GM19351 (cell line): Measurements from ENCODE around the gene CHM.
A peak's percentile ranks its signal among the peaks of the same experiment; 100 is the strongest.
"Not testable (repeated sequence)": the region's sequence is repeated elsewhere in the genome, so short reads cannot be mapped to it uniquely, and the experiment has no call there.

Experiments used
- ATAC-seq: cut with Tn5 transposase; IDR thresholded peaks from one replicate; pipeline ENCODE4 v1.9.1; 2021; ENCODE audit warnings: mild to moderate bottlenecking, moderate library complexity; ENCODE audit not compliant: unreplicated experiment

Gene CHM

DNA sequence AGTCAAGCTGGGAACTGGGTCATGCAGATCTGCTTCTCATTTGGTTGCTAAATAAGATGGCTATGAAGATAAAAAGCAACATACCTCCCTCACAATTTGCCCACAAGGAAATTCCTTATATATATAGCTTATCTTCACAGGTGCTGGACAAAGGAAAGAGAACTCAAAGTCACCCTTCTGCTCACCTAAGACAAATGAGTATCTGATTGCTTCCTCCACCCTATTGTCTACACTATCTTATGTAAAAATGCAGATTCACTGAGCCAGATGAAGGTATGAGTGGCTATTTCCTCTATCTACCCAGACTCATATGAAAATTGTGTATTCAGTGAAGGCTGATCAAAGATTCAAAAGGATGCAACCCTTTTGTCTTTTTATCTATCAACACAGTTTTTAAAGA is 50.8 kb downstream of the CHM start:
- ATAC-seq = no peak

DNA sequence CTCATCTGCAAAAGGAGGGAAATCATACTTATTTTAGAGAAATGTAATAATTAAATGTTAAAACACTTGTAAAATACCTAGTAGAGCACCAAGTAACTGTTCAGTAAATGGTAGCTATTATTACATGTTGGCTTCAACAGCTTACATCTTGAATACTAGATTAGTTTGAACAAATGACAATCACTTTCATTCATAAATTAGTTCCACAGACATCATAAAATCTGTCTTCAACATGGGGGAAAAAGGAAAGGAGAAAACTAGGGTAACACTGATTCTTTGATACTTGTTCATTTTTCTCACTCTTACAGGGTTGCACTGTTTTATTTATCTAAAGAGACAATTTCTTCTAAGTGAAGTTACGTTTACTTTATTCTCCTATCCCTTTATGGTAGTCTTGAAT is 51.7 kb downstream of the CHM start:
- ATAC-seq = no peak

DNA sequence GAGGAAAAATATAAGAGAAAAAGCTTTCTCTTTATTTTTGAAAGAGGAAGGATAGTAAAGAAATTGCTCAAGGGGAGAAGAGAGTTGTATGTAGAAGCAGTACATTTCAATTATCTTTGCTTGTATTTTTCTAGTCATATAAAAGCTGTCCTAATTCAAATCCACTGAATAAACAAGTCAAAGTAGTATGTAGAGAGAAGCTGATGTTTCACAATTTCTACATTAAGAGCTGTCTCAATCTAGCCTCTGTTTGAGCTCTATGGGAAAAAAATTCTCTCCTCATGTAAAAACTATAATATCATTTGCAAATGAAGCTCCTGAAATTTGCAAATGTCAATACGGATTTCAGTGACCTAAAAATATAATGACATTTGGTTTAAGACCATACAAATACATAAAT is 52.6 kb downstream of the CHM start:
- ATAC-seq = no peak

DNA sequence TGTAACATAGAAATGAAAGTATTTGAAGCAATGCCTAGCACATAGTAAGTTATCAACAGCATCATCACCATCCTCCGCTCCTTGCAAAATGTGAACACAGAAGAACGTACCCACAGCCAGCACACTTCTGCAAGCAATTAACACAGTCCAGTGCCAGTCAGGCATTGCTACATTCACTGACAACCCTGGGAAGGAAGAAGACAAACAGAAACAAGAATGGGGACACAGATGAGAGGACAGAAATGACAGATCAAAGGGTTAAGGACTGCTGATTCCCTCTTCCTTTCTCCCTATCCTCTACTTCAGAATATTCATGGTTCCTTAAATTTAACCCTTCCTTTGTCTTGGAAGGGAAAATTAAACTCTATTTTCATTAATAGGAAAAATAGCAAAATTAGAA is 53.1 kb downstream of the CHM start:
- ATAC-seq = no peak

DNA sequence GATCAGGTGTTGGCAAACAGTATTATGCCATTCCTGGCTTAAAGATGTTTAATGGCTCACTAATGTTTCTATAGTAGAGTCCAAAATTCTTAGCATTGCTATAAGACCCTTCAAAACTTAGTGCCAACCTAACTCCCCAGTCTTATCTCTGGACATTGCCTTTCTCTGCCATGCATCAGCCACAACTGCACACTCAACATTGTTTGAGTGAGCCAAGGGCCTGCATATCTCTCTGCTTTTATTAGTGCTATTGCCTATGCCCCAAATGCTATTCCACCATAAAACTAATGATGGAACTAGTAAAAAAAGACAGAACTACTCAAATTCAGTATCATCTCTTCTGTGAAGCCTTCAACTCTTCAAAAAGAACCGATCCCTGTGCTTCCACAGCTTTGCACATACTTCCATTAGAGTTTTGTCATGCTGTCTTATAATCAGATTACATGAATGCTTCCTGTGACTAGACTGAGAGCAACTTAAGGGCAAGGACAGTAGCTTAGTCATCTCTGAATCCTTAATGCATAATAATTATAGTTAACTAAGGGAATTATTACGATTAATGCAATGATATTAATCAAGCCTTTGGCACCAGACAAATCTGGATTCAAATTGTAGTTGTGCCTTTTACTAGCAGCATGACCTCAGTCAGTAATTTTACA is 53.7 kb downstream of the CHM start:
- no peak for ATAC-seq

DNA sequence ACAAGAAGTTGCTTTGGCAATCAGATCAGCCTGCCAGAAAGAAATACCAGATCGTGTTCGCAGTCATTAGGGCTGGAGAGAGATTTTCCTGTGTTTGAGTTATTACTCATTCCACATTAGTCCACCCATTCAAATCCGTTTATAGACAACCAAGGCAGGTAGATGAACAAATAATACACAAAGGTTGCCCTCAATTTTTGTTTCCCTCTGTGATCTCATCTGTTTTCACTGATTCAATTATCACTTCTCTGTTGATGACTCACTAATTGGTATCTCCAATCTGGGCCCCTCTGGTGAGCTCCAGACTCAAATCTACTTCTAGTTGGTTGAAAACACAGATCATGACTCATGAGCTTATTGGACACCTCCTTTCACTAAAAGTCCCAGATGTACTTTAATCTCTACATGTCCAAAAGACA is 54.5 kb downstream of the CHM start:
- ATAC-seq = no peak

DNA sequence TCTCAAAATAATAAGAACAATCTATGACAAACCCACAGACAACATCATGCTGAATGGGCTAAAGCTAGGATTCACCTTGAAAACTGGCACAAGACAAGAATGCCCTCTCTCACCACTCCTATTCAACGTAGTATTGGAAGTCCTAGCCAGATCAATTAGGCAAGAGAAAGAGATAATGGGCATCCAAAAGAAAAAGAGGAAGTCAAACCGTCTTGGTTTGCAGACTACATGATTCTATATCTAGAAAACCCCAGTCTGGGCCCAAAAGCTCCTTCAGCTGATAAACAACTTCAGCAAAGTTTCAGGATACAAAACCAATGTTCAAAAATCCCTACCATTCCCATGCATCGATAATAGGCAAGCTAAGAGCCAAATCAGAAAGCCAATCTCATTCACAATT is 59.0 kb downstream of the CHM start:
- no peak for ATAC-seq

DNA sequence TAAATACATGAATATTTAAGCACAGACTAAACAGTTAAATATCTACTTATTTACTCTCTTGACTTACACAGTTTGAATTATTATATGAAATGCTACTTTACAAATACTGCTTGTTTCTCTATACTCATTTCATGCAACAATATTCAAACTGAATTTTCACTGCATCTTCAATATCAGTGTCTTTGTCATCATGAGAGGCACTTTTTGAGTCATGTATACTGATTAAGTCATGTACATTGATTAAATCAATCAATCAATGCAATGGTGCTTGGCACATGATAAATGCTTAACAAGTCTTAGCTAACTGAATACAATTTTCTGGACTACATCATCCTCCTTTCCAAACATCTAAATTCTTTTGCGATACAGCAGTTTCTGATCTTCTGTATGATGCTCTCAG is 67.1 kb downstream of the CHM start:
- no peak for ATAC-seq

DNA sequence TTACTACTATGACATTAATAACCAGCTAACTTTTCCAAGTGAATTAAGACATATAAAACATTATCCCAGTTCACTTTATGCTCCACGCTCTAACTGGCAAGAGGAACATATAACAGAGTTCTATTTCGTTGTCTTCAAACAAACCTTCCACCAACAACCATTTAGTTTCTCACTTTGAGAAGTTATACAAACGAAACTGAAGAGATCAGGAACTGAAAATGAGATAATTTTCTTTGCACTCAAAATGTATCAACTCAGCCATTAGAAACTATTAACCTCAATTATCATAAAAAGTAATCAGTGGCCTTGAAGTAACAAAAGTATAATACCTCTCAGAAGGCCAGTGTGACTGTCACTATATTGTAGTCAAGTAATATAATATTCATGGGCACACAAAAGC is 70.1 kb downstream of the CHM start:
- peak; percentile 93 for ATAC-seq

DNA sequence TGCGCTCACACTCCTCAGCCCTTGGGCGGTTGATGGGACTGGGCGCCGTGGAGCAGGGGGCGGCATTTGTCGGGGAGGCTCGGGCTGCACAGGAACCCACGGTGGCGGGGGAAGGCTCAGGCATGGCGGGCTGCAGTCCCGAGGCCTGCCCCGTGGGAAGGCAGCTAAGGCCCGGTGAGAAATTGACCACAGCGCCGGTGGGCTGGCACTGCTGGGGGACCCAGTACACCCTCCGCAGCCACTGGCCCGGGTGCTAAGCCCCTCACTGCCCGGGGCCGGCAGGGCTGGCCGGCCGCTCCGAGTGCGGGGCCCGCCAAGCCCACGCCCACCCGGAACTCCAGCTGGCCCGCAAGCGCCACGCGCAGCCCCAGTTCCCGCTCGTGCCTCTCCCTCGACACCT is 75.0 kb downstream of the CHM start:
- ATAC-seq = not testable (repeated sequence)

DNA sequence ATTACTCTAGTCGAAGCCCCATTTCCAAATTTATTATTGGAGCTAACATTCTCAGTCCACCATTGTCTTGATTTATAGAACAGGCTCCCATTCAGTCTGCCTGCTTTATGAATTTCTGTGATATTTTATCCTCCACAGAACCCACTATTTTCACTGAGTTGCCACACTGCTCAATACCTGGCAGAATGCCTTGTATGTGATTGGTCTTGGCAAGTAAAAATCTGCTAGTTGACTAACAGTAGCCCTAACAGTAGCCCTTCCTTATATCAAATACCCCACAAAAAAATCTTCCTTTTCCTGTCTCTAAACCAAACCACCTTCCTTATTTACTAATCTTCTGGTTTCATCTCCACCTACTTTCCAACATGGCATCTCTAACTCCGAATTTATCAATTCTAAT is 82.6 kb downstream of the CHM start:
- no peak for ATAC-seq

DNA sequence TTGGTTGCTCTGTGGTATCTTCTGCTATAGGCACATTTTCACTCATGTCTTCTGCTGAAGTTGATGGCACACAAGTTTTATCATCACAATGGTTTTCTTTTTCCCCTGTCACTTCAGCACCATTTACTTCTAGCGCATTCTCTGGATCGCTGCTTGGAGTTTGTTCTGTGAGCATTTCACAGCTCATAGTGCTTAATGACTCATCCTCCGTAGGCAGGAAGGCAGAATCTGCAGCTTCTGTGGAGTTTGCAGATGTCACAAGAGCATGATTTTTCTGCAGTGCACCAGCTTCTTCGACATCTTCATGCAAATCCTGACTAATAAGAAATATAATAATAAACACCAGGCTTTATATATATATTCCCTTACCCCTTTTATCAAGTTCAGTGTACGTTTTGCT is 83.6 kb downstream of the CHM start:
- no peak for ATAC-seq

DNA sequence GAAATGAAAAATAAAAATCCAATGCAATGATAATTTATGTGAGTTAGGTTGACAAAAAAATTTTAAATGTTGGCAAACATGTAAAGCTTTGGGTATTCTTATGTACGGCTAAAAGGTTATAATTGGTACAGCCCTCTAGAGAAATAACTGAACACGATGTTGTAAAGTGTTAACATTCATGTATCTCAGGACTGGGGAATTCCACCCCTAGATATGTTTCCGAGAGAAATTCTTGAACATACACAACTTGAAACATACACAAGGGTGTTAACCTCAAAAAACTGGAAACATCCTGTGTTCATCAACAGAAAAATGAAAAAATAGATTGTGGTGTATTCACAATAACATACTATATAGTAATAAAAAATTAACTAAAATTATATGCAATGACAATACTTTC is 91.8 kb downstream of the CHM start:
- no peak for ATAC-seq

DNA sequence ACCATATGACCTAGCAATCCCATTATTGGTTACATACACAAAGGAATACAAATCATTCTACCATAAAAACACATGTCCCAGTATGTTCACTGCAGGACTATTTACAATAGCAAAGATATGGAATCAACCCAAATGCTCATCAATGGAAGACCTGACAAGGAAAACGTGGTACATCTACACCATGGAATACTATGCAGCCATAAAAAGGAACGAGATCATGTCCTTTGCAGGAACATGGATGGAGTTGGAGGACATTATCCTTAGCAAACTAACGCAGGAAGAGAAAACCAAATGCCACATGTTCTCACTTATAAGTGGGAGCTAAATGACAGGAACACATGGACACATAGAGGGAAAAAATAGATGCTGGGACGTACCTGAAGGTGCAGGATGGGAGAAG is 102.6 kb downstream of the CHM start:
- ATAC-seq = not testable (repeated sequence)

DNA sequence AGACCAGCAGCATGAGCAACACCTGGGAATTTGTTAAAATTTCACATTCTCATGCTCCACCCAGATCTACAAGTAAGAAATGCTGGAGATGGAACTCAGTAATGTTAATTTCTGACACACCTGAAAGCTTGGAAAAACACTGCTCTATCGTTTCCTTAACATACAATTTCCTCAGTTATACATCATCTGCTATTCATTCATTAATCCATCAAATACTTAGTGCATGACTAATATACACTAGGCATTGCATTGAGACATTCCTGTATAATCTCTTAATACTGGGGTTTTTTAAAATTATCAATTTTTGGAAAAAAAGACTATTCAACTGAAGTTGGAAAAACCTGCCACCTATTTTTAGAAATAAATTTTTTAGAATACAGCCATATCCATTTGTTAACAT is 106.1 kb downstream of the CHM start:
- ATAC-seq = no peak

DNA sequence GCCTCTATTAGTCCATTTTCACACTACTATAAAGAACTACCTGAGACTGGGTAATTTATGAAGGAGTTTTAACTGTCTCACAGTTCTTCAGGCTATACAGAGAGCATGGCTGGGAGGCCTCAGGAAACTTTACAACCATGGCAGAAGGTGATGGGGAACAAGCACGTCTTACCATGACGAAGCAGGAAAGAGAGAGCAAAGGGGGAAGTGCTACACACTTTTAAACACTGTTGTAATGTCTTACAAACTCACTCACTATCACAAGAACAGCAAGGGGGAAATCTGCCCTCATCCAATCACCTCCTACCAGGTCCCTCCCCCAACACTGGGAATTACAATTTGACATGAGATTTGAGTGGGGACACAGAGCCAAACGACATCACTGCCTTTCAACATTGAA is 107.4 kb downstream of the CHM start:
- not testable (repeated sequence) for ATAC-seq

DNA sequence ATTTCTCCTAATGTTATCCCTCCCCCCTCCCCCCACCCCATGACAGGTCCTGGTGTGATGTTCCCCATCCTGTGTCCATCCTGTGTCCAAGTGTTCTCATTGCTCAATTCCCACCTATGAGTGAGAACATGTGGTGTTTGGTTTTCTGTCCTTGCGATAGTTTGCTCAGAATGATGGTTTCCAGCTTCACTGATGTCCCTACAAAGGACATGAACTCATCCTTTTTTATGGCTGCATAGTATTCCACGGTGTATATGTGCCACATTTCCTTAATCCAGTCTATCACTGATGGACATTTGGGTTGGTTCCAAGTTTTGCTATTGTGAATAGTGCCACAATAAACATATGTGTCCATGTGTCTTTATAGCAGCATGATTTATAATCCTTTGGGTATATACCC is 113.0 kb downstream of the CHM start:
- ATAC-seq = not testable (repeated sequence)

DNA sequence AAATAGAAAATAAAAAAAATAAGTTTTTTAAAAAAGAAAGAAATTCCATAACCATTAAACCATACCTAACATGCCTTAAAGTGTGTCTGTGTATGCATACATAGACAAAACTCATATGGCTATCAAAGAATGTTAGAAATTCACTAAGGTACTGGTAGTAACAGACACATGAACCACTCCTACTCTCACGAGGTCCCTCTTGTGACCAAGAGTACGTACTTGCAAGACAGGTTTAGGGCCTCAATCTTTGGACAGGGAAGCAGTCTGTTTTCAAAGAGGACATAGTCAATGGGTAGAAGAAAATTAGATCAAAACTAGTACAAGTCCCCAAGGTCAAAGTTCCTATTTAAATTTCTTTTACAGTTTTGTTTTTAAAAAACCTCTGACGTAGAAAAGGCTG is 117.3 kb downstream of the CHM start:
- ATAC-seq = no peak

DNA sequence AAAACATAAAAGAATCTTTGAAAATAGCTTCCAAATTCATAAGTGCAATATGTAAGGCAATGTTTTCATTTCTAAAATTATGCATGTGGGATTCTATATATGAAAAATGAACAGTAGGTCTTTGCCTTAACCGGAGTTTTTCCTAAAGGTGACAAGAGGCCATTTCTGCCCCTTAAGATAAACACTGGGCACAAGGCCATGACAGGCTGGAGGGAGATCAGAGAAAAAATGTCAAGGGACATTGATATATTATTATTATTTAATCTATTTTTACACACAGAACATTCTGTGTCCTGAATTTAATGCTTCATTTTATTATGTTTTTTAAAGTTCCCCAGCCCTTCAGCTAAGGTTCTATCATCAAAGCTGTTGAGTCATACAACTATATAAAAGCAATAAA is 118.8 kb downstream of the CHM start:
- ATAC-seq = no peak

DNA sequence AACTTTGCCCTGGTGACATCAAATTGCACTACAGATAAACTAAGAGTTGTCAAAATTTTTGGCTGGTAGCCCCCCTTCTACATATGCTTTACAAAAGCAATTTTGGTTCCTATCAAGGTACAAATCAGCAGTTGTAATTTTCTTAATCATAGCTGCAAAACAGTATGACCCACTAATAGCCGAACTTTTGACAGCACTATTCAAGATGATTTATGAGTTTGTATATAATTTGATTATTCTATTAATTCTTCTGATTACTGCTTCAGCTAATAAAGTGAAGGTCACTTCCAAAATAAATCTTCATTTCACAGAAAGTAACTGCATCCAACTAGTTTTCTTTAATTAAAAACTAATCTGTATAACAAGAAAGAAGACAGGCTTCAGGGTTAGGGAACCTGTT is 119.6 kb downstream of the CHM start:
- no peak for ATAC-seq

DNA sequence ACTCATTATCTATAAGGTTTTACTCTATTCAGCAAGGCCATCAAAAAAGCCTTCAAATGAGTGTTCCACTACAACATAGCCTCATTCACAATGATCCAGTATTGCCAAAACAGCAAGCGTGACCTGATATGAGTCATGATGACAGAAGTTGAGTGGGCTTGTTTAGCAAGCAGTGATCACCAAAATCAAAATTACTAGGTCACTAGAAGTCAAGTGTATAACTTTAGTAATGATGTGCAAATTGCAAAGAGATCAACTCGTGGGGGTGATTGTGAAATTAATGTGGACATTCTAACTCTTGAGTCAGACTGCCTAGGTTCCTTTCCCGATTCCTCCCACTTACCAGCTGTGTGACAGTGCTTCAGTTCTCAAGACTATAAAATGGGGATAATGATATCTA is 124.5 kb downstream of the CHM start:
- ATAC-seq = no peak

DNA sequence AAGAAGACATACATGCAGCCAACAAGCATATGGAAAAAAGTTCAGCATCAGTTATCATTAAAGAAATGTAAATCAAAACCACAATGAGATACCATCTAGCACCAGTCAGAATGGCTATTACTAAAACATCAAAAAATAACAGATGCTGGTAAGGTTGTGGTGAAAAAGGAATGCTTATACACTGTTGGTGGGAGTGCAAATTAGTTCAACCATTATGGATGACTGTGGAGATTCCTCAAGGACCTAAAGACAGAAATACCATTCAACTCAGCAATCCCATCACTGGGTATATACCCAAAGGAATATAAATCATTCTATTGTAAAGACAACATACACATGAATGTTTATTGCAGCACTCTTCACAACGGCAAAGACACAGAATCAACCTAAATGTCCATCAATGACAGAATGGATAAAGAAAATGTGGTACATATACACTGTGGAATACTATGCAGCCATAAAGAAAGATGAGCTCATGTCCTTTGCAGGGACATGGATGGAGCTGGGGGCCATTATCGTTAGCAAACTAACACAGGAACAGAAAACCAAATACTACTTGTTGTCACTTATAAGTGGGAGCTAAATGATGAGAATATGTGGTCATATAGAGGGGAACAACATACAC is 130.6 kb downstream of the CHM start:
- ATAC-seq = not testable (repeated sequence)

DNA sequence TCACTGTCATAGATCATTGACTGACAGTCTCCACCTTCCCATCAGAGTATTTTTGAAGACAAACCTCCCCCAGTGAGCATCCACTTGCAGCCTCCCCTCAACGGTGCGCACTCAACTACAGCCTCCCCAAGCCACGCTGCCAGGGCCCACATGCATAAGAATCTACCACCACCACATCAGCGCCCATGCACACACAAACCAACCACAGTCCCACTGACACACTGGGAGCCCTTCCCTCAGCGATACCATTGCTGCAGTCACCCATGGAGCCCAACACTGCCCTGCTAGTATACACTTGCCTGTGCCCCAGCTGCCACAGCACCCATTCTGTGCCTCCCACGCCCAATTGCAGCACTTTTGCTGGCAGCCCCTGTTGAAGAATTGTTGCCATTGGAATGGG is 132.9 kb downstream of the CHM start:
- no peak for ATAC-seq
